Measurements from ENCODE around the gene MAGED1. TPM values are rescaled to one million over a fixed set of nuclear protein-coding genes. Genes with fewer than 3 reads are reported as not detected.

The MAGED1 gene
- total and polyA plus RNA-seq, 2 experiments from 2014 or later: 60.8 to 89.8 TPM

GRCh38 chrX:51922561-51922960, 29.1 kb downstream of the MAGED1 start:
- H3K4me3 Mint-ChIP-seq: no peak overlapping the region
- H3K9me2 ChIP-seq (ENCODE audit: insufficient read depth): no peaks in the 10 kb centered on the region
- no peaks in the 10 kb centered on the region for H3K36me3 Mint-ChIP-seq (ENCODE audit: low read depth)
- no peaks in the 10 kb centered on the region for H3K27me3 ChIP-seq (ENCODE audit: insufficient read depth)
- H3F3A ChIP-seq (replicated peaks; ENCODE audit: low read depth): no peaks in the 10 kb centered on the region
- H3K4me2 ChIP-seq: no peak overlapping the region
- no peaks in the 10 kb centered on the region for H3K36me3 ChIP-seq (ENCODE audit: insufficient read depth)
- no peaks in the 10 kb centered on the region for H3K4me1 ChIP-seq (ENCODE audit: insufficient read depth)
- H3K9me3 Mint-ChIP-seq: no peaks in the 10 kb centered on the region
- H3K4me1 Mint-ChIP-seq: no peaks in the 10 kb centered on the region
- ATAC-seq (no peak), DNase-seq (ENCODE audit: low spot score) (no peak)
- no peak overlapping the region for H2AFZ ChIP-seq
- H3K27ac ChIP-seq (ENCODE audit: low read depth): no peak overlapping the region
- H3K27me3 Mint-ChIP-seq (ENCODE audit: insufficient read depth, low read depth, poor library complexity): no peaks in the 10 kb centered on the region
- H3K4me3 ChIP-seq: no peak overlapping the region
- TF ChIP-seq EZH2 (IDR thresholded peaks at IDR 0.05; ENCODE audit: low read depth, unreplicated experiment) (no peak), EZH2phosphoT487 (IDR thresholded peaks at IDR 0.05; ENCODE audit: unreplicated experiment) (no peak), REST (IDR thresholded peaks at IDR 0.05; ENCODE audit: unreplicated experiment) (no peak), NANOG (IDR thresholded peaks at IDR 0.05; ENCODE audit: borderline replicate concordance) (no peak), CTCF (conservative IDR thresholded peaks at IDR 0.05; ENCODE audit: low read depth in 2 of 2) (no peak), CREB1 (CRISPR knock-in tag; IDR thresholded peaks at IDR 0.05; ENCODE audit: low read depth) (no peak)
- H3K27ac Mint-ChIP-seq: no peak overlapping the region
- H3K79me2 ChIP-seq (replicated peaks; ENCODE audit: insufficient read depth): no peaks in the 10 kb centered on the region
- no peaks in the 10 kb centered on the region for H4K20me1 ChIP-seq (replicated peaks; ENCODE audit: insufficient read depth)

- ATAC-seq: no peak
- no peaks in the 10 kb centered on the region for H3K79me2 ChIP-seq (replicated peaks; ENCODE audit: insufficient read depth)
- H4K20me1 ChIP-seq (replicated peaks; ENCODE audit: insufficient read depth): no peaks in the 10 kb centered on the region
- no peaks in the 10 kb centered on the region for H3F3A ChIP-seq (replicated peaks; ENCODE audit: low read depth)
- peaks cover 3% of the 10 kb centered on the region; the same call in 1 of the 3 replicates for H3K4me1 Mint-ChIP-seq
- H3K4me1 ChIP-seq (ENCODE audit: insufficient read depth): no peaks in the 10 kb centered on the region
- H3K27me3 Mint-ChIP-seq (ENCODE audit: insufficient read depth, low read depth, poor library complexity): no peaks in the 10 kb centered on the region
- TF ChIP-seq CTCF (conservative IDR thresholded peaks at IDR 0.05; ENCODE audit: low read depth in 2 of 2) (no peak), ZNF331 (CRISPR knock-in tag; IDR thresholded peaks at IDR 0.05; ENCODE audit: low read depth) (no peak), CREB1 (CRISPR knock-in tag; IDR thresholded peaks at IDR 0.05; ENCODE audit: low read depth) (no peak), JUNB (IDR thresholded peaks at IDR 0.05; ENCODE audit: unreplicated experiment) (no peak), NANOG (IDR thresholded peaks at IDR 0.05; ENCODE audit: borderline replicate concordance) (no peak), STAT1 (IDR thresholded peaks at IDR 0.05; ENCODE audit: unreplicated experiment) (no peak), ETS1 (IDR thresholded peaks at IDR 0.05) (no peak)
- no peaks in the 10 kb centered on the region for H3K36me3 Mint-ChIP-seq (ENCODE audit: low read depth)
- H3K36me3 ChIP-seq (ENCODE audit: insufficient read depth): no peaks in the 10 kb centered on the region
- H2AFZ ChIP-seq: no peak overlapping the region
- H3K9me3 Mint-ChIP-seq: no peaks in the 10 kb centered on the region
- no peak overlapping the region for H3K4me3 Mint-ChIP-seq
- H3K27ac Mint-ChIP-seq: no peak overlapping the region
- no peak overlapping the region for H3K4me2 ChIP-seq
- H3K4me3 ChIP-seq: no peak overlapping the region
- no peaks in the 10 kb centered on the region for H3K27me3 ChIP-seq (ENCODE audit: insufficient read depth)
- no peak overlapping the region for H3K27ac ChIP-seq (ENCODE audit: low read depth)
- peak; percentile 2 for DNase-seq (ENCODE audit: low spot score)
- H3K9me2 ChIP-seq (ENCODE audit: insufficient read depth): no peaks in the 10 kb centered on the region
Observed at GRCh38 chrX:51931566-51932150, 38.2 kb downstream of the MAGED1 start.

Data from GM23338 (cell line).